HG03460 (cell line): Measurements from ENCODE around the gene MBOAT1.
A peak's percentile ranks its signal among the peaks of the same experiment; 100 is the strongest.
"Not testable (repeated sequence)": the region's sequence is repeated elsewhere in the genome, so short reads cannot be mapped to it uniquely, and the experiment has no call there.

Experiments
- ATAC-seq: cut with Tn5 transposase; IDR thresholded peaks from one replicate; pipeline ENCODE4 v1.9.1; 2021; ENCODE audit not compliant: unreplicated experiment

MBOAT1 gene

GRCh38 chr6:20173833-20174792 is 38.2 kb downstream of the MBOAT1 start:
- peak; percentile 69 for ATAC-seq

- no peak for ATAC-seq
Measured at GRCh38 chr6:20172842-20173456, 39.3 kb downstream of the MBOAT1 start.

- no peak for ATAC-seq
Measured at GRCh38 chr6:20170455-20171148, 41.7 kb downstream of the MBOAT1 start.

- no peak for ATAC-seq
Measured at GRCh38 chr6:20169786-20170185, 42.5 kb downstream of the MBOAT1 start.

GRCh38 chr6:20169119-20169557 is 43.1 kb downstream of the MBOAT1 start:
- ATAC-seq: no peak

- ATAC-seq: no peak
Measured at GRCh38 chr6:20168690-20169089, 43.6 kb downstream of the MBOAT1 start.

GRCh38 chr6:20167601-20168000 is 44.7 kb downstream of the MBOAT1 start:
- no peak for ATAC-seq

- no peak for ATAC-seq
Measured at GRCh38 chr6:20166210-20166609, 46.1 kb downstream of the MBOAT1 start.

GRCh38 chr6:20162515-20162914 is 49.8 kb downstream of the MBOAT1 start:
- no peak for ATAC-seq

GRCh38 chr6:20160541-20161283 is 51.6 kb downstream of the MBOAT1 start:
- no peak for ATAC-seq

GRCh38 chr6:20159781-20160540 is 52.3 kb downstream of the MBOAT1 start:
- ATAC-seq: no peak

GRCh38 chr6:20159098-20159497 is 53.2 kb downstream of the MBOAT1 start:
- ATAC-seq: no peak

- ATAC-seq: no peak
Measured at GRCh38 chr6:20158676-20159075, 53.6 kb downstream of the MBOAT1 start.

- ATAC-seq: no peak
Measured at GRCh38 chr6:20156824-20157223, 55.4 kb downstream of the MBOAT1 start.

- no peak for ATAC-seq
Measured at GRCh38 chr6:20154753-20155152, 57.5 kb downstream of the MBOAT1 start.

GRCh38 chr6:20153194-20153593 is 59.1 kb downstream of the MBOAT1 start:
- no peak for ATAC-seq

GRCh38 chr6:20148433-20148832 is 63.8 kb downstream of the MBOAT1 start:
- ATAC-seq: no peak

- ATAC-seq: no peak
Measured at GRCh38 chr6:20147469-20147868, 64.8 kb downstream of the MBOAT1 start.

- ATAC-seq: not testable (repeated sequence)
Measured at GRCh38 chr6:20146831-20147230, 65.4 kb downstream of the MBOAT1 start.

- no peak for ATAC-seq
Measured at GRCh38 chr6:20146291-20146690, 66.0 kb downstream of the MBOAT1 start.
